Upper lobe of right lung (tissue), 1 donor: ENCODE measurements around the gene OGFR. TPM values are rescaled to one million over a fixed set of nuclear protein-coding genes. Genes with fewer than 3 reads are reported as not detected.

Experiments
- ATAC-seq: fragments of 200-7000 bp; cut with Tn5 transposase; one replicate; pipeline ENCODE4 v1.9.1; 2020; ENCODE audit warnings: mild to moderate bottlenecking, moderate library complexity
- DNase-seq: peaks from one replicate; pipeline ENCODE4 v3.0.0-alpha.2; 2020
- H3K27ac ChIP-seq: fragments of 200-600 bp; one replicate; pipeline ENCODE4 v1.8.0; 2022
- H3K27me3 ChIP-seq: fragments of 200-600 bp; one replicate; pipeline ENCODE4 v1.8.0; 2022; ENCODE audit warnings: mild to moderate bottlenecking
- H3K36me3 ChIP-seq: fragments of 200-600 bp; one replicate; pipeline ENCODE4 v1.8.0; 2022
- H3K4me1 ChIP-seq: fragments of 200-600 bp; one replicate; pipeline ENCODE4 v1.8.0; 2022
- H3K4me3 ChIP-seq: fragments of 200-600 bp; one replicate; pipeline ENCODE4 v1.8.0; 2022; ENCODE audit warnings: mild to moderate bottlenecking
- H3K9me3 ChIP-seq: fragments of 200-600 bp; one replicate; pipeline ENCODE4 v1.8.0; 2022
- CTCF ChIP-seq: fragments of 200-600 bp; IDR thresholded peaks from one replicate; pipeline ENCODE4 v1.8.0; 2022; ENCODE audit warnings: antibody characterized with exemption
- intact Hi-C: fragments of 100-400 bp; cut with DNase I; formaldehyde crosslinking; loops from one replicate; pipeline ENCODE4 v1.11.0; 2022
- total RNA-seq: library from RNA; stranded (reverse); fragmentation: NEBNext Ultra II Directional; extraction: Animal tissue kit (Norgen Biotek cat#: 25700); gene quantifications from one replicate; pipeline ENCODE4 v1.2.1, GENCODE V29; 2021
- donor health status: DM: no; HTN: yes; CAD: no; lungs with severe emphysema.

OGFR gene
- total RNA-seq, 1 donor from 2014 or later = 58.2 TPM

GRCh38 chr20:62787321-62787720, 17.3 kb upstream of the OGFR start:
- ATAC-seq (no peak), DNase-seq (no peak)
- Histone ChIP-seq H3K9me3 (no peaks in the 10 kb centered on the region), H3K4me1 (peaks cover 4% of the 10 kb centered on the region), H3K27me3 (no peaks in the 10 kb centered on the region), H3K27ac (no peak overlapping the region), H3K4me3 (no peak overlapping the region), H3K36me3 (no peaks in the 10 kb centered on the region)
- intact Hi-C loops = no loop called here
- no peak for TF ChIP-seq CTCF

- DNase-seq (no peak), ATAC-seq (no peak)
- Histone ChIP-seq H3K4me1 (peaks cover 4% of the 10 kb centered on the region), H3K9me3 (no peaks in the 10 kb centered on the region), H3K27ac (no peak overlapping the region), H3K27me3 (no peaks in the 10 kb centered on the region), H3K4me3 (no peak overlapping the region), H3K36me3 (no peaks in the 10 kb centered on the region)
- intact Hi-C loops = no loop called here
- TF ChIP-seq CTCF = no peak
Observed at GRCh38 chr20:62787866-62788265, 16.8 kb upstream of the OGFR start.

GRCh38 chr20:62788607-62789006, 16.0 kb upstream of the OGFR start:
- H3K27ac ChIP-seq = no peak overlapping the region
- no peak for TF ChIP-seq CTCF
- ATAC-seq = no peak
- no peaks in the 10 kb centered on the region for H3K9me3 ChIP-seq
- DNase-seq = no peak
- peaks cover 7% of the 10 kb centered on the region for H3K4me1 ChIP-seq
- intact Hi-C loops = no loop called here
- H3K27me3 ChIP-seq = no peaks in the 10 kb centered on the region
- no peak overlapping the region for H3K4me3 ChIP-seq
- H3K36me3 ChIP-seq = no peaks in the 10 kb centered on the region

- H3K4me3 ChIP-seq = no peak overlapping the region
- DNase-seq = no peak
- H3K27ac ChIP-seq = no peak overlapping the region
- intact Hi-C loops = no loop called here
- no peaks in the 10 kb centered on the region for H3K27me3 ChIP-seq
- H3K36me3 ChIP-seq = no peaks in the 10 kb centered on the region
- no peak for ATAC-seq
- no peaks in the 10 kb centered on the region for H3K9me3 ChIP-seq
- peaks cover 11% of the 10 kb centered on the region for H3K4me1 ChIP-seq
- no peak for TF ChIP-seq CTCF
Observed at GRCh38 chr20:62790075-62790474, 14.6 kb upstream of the OGFR start.

GRCh38 chr20:62791301-62792181, 13.1 kb upstream of the OGFR start:
- DNase-seq = peak; percentile 79
- peaks cover 11% of the 10 kb centered on the region for H3K4me1 ChIP-seq
- no peaks in the 10 kb centered on the region for H3K36me3 ChIP-seq
- no peak overlapping the region for H3K27ac ChIP-seq
- peak; percentile 30 for ATAC-seq
- no peaks in the 10 kb centered on the region for H3K9me3 ChIP-seq
- peak; percentile 83 for TF ChIP-seq CTCF
- H3K27me3 ChIP-seq = no peaks in the 10 kb centered on the region
- intact Hi-C loops = no loop called here
- H3K4me3 ChIP-seq = no peak overlapping the region
